Hypothalamus (tissue), 51 donors: ENCODE measurements around the gene TSPAN9.
A peak's percentile ranks its signal among the peaks of the same experiment; 100 is the strongest.

ENCODE experiments used
- DNase-seq, 51 donors: peaks; one replicate each; lab custom pipeline; 2025; lab: John Stamatoyannopoulos, UW

TSPAN9 gene

DNA sequence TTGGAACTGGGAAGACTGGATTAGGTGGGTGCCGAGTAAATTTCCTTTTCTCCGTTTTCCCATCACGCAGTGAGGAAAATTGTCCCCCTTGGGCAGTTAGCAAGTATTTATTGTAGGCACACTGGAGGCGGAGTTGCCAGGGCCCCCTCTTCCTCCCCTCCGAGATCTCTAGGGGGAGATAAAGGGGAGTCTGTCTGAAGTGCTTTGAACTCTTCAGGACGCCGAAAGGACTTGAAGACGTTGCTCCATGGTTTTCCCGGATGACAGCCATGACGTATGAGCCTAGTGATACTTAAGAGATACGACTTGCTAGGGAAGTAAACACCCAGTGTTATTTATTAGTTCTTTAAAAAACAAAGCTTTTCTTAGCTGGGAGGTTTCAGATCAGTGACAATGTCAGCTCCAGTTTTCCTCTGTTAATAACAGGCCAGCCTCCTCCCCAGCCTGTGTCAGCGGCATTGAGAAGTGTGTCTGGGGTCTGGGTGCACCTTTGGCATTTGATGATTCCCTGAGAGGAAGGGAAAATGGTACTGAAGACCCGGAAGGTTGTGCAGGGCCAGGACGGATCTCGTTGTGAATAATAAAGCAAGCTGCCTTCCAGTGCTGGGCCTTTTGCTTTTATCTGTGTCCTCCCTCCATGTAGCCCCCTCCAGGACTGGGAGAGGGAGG, 78.7 kb downstream of the TSPAN9 start:
- no peak for DNase-seq

- no peak for DNase-seq
Measured at GRCh38 chr12:3157581-3158323, 80.6 kb downstream of the TSPAN9 start.

GRCh38 chr12:3158851-3159465, 81.8 kb downstream of the TSPAN9 start:
- no peak for DNase-seq

DNA sequence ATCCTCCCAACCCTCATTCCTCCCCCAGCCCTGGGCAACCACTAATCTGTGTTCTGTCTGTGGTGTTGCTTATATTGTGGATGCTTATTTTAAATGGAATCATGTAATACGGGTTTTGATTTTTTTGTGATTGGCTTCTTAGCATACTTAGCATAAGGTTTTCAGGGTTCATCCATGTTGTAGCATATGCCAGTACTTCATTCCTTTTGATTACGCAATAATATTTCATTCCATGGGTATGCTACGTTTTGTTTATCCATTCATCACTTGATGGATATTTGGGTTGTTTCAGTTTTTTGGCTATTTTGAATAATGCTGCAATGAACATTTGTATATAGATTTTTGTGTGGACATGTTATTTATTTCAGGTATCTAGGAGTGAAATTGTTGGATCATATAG, 82.9 kb downstream of the TSPAN9 start:
- no peak for DNase-seq

DNA sequence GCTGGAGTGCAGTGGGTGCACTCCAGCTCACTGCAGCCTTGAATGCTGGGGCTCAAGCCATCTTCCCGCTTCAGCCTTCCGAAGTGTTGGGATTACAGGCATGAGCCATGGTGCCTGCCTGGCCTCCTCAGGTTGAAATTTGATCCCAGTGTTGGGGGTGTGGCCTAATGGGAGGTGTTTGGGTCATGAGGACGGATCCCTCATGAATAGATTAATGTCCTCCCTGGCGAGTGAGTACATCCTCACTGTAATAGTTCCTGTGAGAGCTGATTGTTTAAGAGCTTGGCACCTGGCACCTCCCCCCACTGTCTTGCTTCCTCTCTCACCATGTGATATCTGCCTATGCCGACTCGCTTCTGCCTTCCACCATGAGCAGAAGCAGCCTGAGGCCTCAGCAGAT, 84.7 kb downstream of the TSPAN9 start:
- no peak for DNase-seq

- DNase-seq: no peak
Measured at GRCh38 chr12:3164454-3165077, 87.4 kb downstream of the TSPAN9 start.

- no peak for DNase-seq
Measured at GRCh38 chr12:3165078-3165980, 88.2 kb downstream of the TSPAN9 start.

GRCh38 chr12:3167636-3168035, 90.5 kb downstream of the TSPAN9 start:
- DNase-seq: no peak

- DNase-seq: peak in 15 of 51 donors; percentile 2 to 78 (median 9)
Measured at GRCh38 chr12:3168223-3169221, 91.3 kb downstream of the TSPAN9 start.

DNA sequence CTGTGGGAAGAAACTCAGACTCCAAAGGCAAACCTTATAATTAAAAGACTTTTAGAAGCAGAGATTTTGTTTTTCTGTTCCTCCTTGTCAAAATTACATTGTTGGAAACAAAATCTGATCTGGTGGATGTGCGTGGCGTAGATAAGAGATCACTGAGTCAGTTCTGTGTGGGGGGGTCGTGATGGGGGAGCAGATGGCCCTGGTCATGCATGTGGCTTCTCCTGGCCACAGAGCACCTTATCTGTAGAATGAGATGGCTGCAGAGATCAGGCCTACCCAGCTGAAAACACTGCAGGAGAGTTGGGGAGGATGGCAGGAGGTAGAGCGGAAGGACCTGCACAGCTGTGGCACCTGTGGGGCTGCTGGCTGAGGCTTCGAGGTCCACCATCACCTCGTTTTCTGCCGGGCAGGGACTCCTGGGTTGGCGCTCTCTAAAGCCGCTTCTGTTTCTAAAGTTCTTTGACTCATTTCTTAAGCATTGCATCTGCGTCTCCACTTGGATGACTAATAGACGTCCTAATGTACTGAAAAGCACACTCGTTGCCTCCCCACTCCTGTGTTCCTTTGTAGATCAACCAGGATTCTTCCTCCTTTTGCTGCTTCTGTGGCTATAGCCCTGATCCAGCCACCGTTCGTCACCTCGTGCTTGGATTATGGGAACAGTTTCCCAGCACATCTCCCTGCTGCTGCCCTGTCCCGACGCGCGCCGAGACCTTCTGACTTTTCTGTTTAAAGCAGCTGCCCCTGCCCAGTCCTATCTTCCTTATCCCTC, 93.4 kb downstream of the TSPAN9 start:
- no peak for DNase-seq

DNA sequence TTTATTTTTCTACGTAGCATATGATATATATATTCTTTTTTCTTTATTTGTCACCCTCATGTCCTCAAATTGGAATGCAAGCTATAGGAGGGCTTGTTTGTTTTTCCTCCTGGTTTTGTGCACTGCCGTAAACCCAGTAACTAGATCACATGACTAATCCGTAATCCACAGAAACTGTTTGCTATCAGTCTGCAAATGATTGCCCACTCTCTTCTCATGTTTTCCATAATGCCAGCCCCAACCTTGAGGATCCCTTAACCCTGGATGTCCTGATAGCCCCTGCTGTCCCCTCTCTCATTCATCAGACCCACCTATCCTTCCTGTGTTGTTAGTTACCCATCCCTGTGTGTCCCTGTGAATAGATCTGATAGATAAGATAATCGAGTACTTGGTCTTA, 94.0 kb downstream of the TSPAN9 start:
- DNase-seq: no peak

GRCh38 chr12:3172124-3173007, 95.2 kb downstream of the TSPAN9 start:
- DNase-seq: no peak

DNA sequence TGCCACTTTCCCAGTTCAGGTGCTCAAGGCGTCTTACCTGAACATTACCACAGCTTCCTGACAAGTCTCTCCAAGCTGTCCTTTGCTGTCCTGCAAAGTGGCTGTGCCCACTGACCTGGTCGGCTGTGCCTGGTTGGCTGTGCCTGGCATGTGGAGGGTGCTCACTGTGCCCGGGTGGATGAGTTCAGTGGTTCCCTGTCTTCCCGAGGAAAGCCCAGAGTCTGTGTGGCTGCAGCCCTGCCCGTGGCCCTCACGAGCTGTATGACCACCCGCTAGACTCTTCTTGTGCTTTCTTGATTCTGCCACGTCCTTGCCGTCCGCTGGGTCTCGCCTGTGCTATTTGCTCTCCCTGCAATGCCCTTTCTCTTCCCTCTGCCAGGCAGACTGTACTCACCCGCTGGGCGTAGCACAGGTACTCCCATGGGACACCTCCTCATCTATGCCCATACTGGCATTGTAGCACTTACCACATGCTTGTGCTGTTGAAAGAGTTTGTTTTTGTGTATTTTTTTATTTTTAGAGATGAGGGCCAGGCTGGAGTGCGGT, 95.9 kb downstream of the TSPAN9 start:
- DNase-seq: no peak

- no peak for DNase-seq
Measured at GRCh38 chr12:3173912-3174311, 96.7 kb downstream of the TSPAN9 start.

GRCh38 chr12:3175238-3175637, 98.1 kb downstream of the TSPAN9 start:
- DNase-seq: no peak

- DNase-seq: no peak
Measured at GRCh38 chr12:3176754-3177153, 99.6 kb downstream of the TSPAN9 start.

GRCh38 chr12:3177778-3178425, 100.7 kb downstream of the TSPAN9 start:
- DNase-seq: no peak
